Tibial nerve (tissue), 3 donors: ENCODE measurements around the gene SMIM12.

ENCODE experiments used
- CTCF ChIP-seq, 5 experiments: fragments of 200-600 bp in 3 of 5; fragments of 450-650 bp in 2 of 5; sonication (generic) in 3 of 5; IDR thresholded peaks; one replicate each; pipeline ENCODE4 v1.5.1; 2016 to 2019; ENCODE audit warnings: antibody characterized with exemption in 5 of 5, mild to moderate bottlenecking in 3 of 5, moderate library complexity in 2 of 5
- POLR2A ChIP-seq, 2 donors: fragments of 450-650 bp; IDR thresholded peaks; one replicate each; pipeline ENCODE4 v1.6.1; 2017; ENCODE audit warnings: antibody characterized with exemption in 2 of 2, mild to moderate bottlenecking in 2 of 2, moderate library complexity in 2 of 2

GRCh38 chr1:34884536-34884935, 25.0 kb upstream of the SMIM12 start:
- TF ChIP-seq CTCF (IDR thresholded peaks at IDR 0.05) (no peak), POLR2A (IDR thresholded peaks at IDR 0.05) (no peak)
